A673 (cell line): ENCODE results near the gene CFAP52. TPM values are rescaled to one million over a fixed set of nuclear protein-coding genes. Genes with fewer than 3 reads are reported as not detected.

Experiments
- BruUV-seq: library from RNA; stranded (reverse); fragments of 400-500 nt; replicated peaks from 2 replicates; lab custom pipeline; 2021; lab: Mats Ljungman, UMichigan
- CTCF ChIA-PET: fragments of 300-600 bp; sonication (Branson Sonifier 250); formaldehyde crosslinking; loops from one replicate; lab custom pipeline; 2022; ENCODE audit warnings: antibody characterized with exemption; lab: Charles Lee
- POLR2A ChIA-PET: fragments of 300-600 bp; sonication (Branson Sonifier 250); formaldehyde crosslinking; loops from one replicate; lab custom pipeline; 2022; ENCODE audit warnings: antibody characterized with exemption; ENCODE audit not compliant: low non-redundant PET; lab: Charles Lee
- DNase-seq: peaks from one replicate; pipeline ENCODE4 v3.0.0-alpha.2; 2015; ENCODE audit warnings: low spot score
- H3K27ac ChIP-seq: fragments of 200-600 bp; sonication (generic); 2 replicates; pipeline ENCODE4 v1.5.1; 2016; ENCODE audit warnings: mixed run types, low read depth, mild to moderate bottlenecking, mixed read lengths, antibody characterized with exemption, low read length; ENCODE audit not compliant: poor library complexity, severe bottlenecking
- H3K27me3 ChIP-seq: fragments of 200-600 bp; sonication (generic); replicated peaks from 2 replicates; pipeline ENCODE4 v1.6.1; 2017; ENCODE audit warnings: mixed run types, low read depth, mild to moderate bottlenecking, mixed read lengths, antibody characterized with exemption, low read length; ENCODE audit not compliant: insufficient read depth, poor library complexity
- H3K36me3 ChIP-seq: fragments of 200-600 bp; sonication (generic); 2 replicates; pipeline ENCODE4 v1.6.1; 2016; ENCODE audit warnings: mixed run types, mild to moderate bottlenecking, mixed read lengths, antibody characterized with exemption, low read length; ENCODE audit not compliant: insufficient read depth, poor library complexity, severe bottlenecking
- H3K4me1 ChIP-seq: fragments of 200-600 bp; sonication (generic); 2 replicates; pipeline ENCODE4 v1.6.1; 2017; ENCODE audit warnings: mixed run types, mild to moderate bottlenecking, mixed read lengths, antibody characterized with exemption, low read length; ENCODE audit not compliant: insufficient read depth, poor library complexity, severe bottlenecking
- H3K4me3 ChIP-seq: fragments of 200-600 bp; sonication (generic); 2 replicates; pipeline ENCODE4 v1.5.1; 2016; ENCODE audit warnings: low read depth, mixed run types, mild to moderate bottlenecking, mixed read lengths, low read length; ENCODE audit not compliant: poor library complexity, severe bottlenecking
- H3K9me3 ChIP-seq: fragments of 200-600 bp; sonication (generic); 2 replicates; pipeline ENCODE4 v1.6.1; 2016; ENCODE audit warnings: mixed run types, low read depth, mild to moderate bottlenecking, mixed read lengths, antibody characterized with exemption, low read length; ENCODE audit not compliant: poor library complexity, severe bottlenecking
- CTCF ChIP-seq: fragments of 300-800, 200-600 bp; sonication (generic); conservative IDR thresholded peaks from 2 replicates; pipeline ENCODE4 v1.5.1; 2017; ENCODE audit warnings: low read depth, mild to moderate bottlenecking, antibody characterized with exemption, low read length, moderate library complexity, mixed read lengths
- EZH2 ChIP-seq: fragments of 200-600 bp; sonication (generic); IDR thresholded peaks from 2 replicates; pipeline ENCODE4 v1.6.1; 2017; ENCODE audit warnings: borderline replicate concordance, low read depth, mild to moderate bottlenecking, mixed read lengths, antibody characterized with exemption, low read length; ENCODE audit not compliant: poor library complexity, severe bottlenecking
- intact Hi-C: fragments of 100-400 bp; cut with micrococcal nuclease; formaldehyde crosslinking; loops from one replicate; pipeline ENCODE4 v1.10.0; 2022; ENCODE audit not compliant: unreplicated experiment
- total RNA-seq: library from RNA; stranded (reverse); gene quantifications from 2 replicates; pipeline ENCODE4 v1.2.3, GENCODE V29; 2021

The CFAP52 gene
- total RNA-seq, 1 experiment from 2014 or later = not detected

- Histone ChIP-seq H3K4me3 (no peak overlapping the region), H3K4me1 (no peaks in the 10 kb centered on the region), H3K27ac (no peak overlapping the region), H3K27me3 (no peaks in the 10 kb centered on the region), H3K36me3 (no peaks in the 10 kb centered on the region), H3K9me3 (no peaks in the 10 kb centered on the region)
- DNase-seq = no peak
- no peak for TF ChIP-seq CTCF
- TF ChIP-seq EZH2 = no peak
- intact Hi-C loops = no loop called here
- POLR2A ChIA-PET = interaction anchor here (0.6 kb wide), 1 partner anchor 204 kb away, joined by 3 read pairs; no protein-coding TSS in a partner anchor
- CTCF ChIA-PET = no interaction called here
- BruUV-seq = no TSS peak
These were observed 27.2 kb upstream of the CFAP52 start for GRCh38 chr17:9549215-9549614.

DNA sequence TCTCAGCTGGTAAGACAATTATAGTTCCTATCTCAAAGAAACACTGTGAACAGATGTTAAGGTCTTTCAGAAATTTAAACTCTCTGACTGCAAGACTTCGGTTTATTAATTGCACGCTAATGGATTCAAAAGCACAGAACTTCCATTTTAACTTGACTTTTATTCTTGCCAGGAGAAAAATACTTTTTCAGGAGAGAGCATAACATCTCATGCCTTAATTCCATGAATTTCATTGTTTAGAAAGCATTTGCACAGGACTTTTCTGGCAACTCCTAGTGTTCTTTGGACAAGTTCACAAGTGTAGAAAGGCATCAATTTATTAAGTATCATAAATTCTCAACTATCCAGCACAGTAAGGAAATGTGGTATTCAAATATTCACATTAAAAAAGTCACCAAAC, 23.3 kb upstream of the CFAP52 start:
- H3K36me3 ChIP-seq = no peaks in the 10 kb centered on the region
- no TSS peak for BruUV-seq
- CTCF ChIA-PET = no interaction called here

GRCh38 chr17:9553596-9553995, 22.8 kb upstream of the CFAP52 start:
- no peak for TF ChIP-seq CTCF
- TF ChIP-seq EZH2 = no peak
- Histone ChIP-seq H3K9me3 (no peaks in the 10 kb centered on the region), H3K4me1 (no peaks in the 10 kb centered on the region), H3K4me3 (no peak overlapping the region), H3K36me3 (no peaks in the 10 kb centered on the region), H3K27me3 (no peaks in the 10 kb centered on the region), H3K27ac (no peak overlapping the region)
- CTCF ChIA-PET = no interaction called here
- POLR2A ChIA-PET = no interaction called here
- DNase-seq = no peak
- BruUV-seq = no TSS peak
- intact Hi-C loops = no loop called here

More for the DNA sequence above, 23.3 kb upstream of the CFAP52 start:
- no peak for TF ChIP-seq EZH2
- no peak for TF ChIP-seq CTCF
- Histone ChIP-seq H3K4me1 (no peaks in the 10 kb centered on the region), H3K27ac (no peak overlapping the region), H3K9me3 (no peaks in the 10 kb centered on the region), H3K27me3 (no peaks in the 10 kb centered on the region), H3K4me3 (no peak overlapping the region)
- POLR2A ChIA-PET = no interaction called here
- intact Hi-C loops = no loop called here
- no peak for DNase-seq
